Measurements from ENCODE around the gene ELF3.

DNA sequence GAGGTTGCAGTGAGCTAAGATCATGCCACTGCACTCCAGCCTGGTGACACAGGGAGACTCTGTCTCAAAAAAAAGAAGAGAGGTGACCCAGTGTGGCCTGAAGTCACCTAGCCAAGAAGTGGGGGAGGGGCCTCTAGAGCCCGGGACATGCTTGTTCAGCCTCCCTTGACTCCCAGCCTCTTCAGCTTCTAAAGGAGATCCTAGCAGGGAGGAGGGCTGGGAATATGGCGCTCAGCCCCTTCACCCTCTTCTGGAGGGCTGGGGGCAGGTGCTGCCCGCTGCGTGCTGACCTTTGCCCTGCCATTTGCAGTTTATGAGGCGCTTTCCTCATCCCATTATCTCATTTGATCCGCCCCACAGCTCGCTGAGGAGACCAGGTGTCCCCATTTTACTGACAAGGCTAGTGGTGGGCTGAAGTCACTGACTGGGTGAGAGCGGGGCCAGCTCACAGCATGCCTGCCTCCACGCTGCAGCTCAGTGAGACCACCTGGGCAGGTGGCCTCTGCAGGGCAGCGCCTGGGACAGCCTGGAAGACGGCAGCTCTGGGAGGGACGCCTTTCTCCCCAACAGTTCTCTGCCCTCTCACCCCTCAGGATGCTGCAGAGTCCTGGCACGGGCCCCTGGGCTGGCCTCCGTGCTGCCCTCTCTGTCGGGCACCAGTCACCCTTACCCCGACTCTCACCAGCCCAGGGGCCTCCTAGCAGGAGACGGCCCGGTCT lies 7.5 kb downstream of the ELF3 start:
- TF ChIP-seq, protein P1, sequence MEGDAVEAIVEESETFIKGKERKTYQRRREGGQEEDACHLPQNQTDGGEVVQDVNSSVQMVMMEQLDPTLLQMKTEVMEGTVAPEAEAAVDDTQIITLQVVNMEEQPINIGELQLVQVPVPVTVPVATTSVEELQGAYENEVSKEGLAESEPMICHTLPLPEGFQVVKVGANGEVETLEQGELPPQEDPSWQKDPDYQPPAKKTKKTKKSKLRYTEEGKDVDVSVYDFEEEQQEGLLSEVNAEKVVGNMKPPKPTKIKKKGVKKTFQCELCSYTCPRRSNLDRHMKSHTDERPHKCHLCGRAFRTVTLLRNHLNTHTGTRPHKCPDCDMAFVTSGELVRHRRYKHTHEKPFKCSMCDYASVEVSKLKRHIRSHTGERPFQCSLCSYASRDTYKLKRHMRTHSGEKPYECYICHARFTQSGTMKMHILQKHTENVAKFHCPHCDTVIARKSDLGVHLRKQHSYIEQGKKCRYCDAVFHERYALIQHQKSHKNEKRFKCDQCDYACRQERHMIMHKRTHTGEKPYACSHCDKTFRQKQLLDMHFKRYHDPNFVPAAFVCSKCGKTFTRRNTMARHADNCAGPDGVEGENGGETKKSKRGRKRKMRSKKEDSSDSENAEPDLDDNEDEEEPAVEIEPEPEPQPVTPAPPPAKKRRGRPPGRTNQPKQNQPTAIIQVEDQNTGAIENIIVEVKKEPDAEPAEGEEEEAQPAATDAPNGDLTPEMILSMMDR (conservative IDR thresholded peaks at IDR 0.05; ENCODE audit: low read depth in 2 of 2), result no peak
- TF ChIP-seq ZNF331 (CRISPR knock-in tag; IDR thresholded peaks at IDR 0.05; ENCODE audit: low read depth) (no peak), CREB1 (CRISPR knock-in tag; IDR thresholded peaks at IDR 0.05; ENCODE audit: low read depth) (no peak), JUNB (IDR thresholded peaks at IDR 0.05; ENCODE audit: unreplicated experiment) (no peak), POLR2AphosphoS5 (IDR thresholded peaks at IDR 0.05; ENCODE audit: low read depth) (no peak)
- TF ChIP-seq, protein P2, sequence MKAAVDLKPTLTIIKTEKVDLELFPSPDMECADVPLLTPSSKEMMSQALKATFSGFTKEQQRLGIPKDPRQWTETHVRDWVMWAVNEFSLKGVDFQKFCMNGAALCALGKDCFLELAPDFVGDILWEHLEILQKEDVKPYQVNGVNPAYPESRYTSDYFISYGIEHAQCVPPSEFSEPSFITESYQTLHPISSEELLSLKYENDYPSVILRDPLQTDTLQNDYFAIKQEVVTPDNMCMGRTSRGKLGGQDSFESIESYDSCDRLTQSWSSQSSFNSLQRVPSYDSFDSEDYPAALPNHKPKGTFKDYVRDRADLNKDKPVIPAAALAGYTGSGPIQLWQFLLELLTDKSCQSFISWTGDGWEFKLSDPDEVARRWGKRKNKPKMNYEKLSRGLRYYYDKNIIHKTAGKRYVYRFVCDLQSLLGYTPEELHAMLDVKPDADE (IDR thresholded peaks at IDR 0.05), result no peak

Data from GM23338 (cell line).